B cell (primary cell): ENCODE results near the gene TGFBR2. TPM values are rescaled to one million over a fixed set of nuclear protein-coding genes. Genes with fewer than 3 reads are reported as not detected.

Source experiments
- ATAC-seq: fragments of 200-7000 bp; cut with Tn5 transposase; one replicate; pipeline ENCODE4 v1.10.0; 2021; ENCODE audit warnings: low read depth, mild to moderate bottlenecking, moderate number of reproducible peaks, moderate library complexity
- CTCF ChIA-PET: fragments of 350-600 bp; sonication (Branson Sonifier 250); formaldehyde crosslinking; loops from one replicate; lab custom pipeline; 2021; ENCODE audit warnings: antibody characterized with exemption, inconsistent platforms; lab: Charles Lee
- POLR2A ChIA-PET: fragments of 350-600 bp; sonication (Branson Sonifier 250); formaldehyde crosslinking; loops from one replicate; lab custom pipeline; 2021; ENCODE audit warnings: antibody characterized with exemption; lab: Charles Lee
- DNase-seq: peaks from one replicate; pipeline ENCODE4 v3.0.0; 2013
- H2AFZ ChIP-seq: 2 replicates; pipeline ENCODE4 v1.6.1; 2012; ENCODE audit warnings: mild to moderate bottlenecking, low read depth, low read length; ENCODE audit not compliant: insufficient read depth, poor library complexity, severe bottlenecking
- H3K27ac ChIP-seq, 2 donors: 1 replicate in 1 of 2; 2 replicates in 1 of 2; pipeline ENCODE4 v1.5.1; 2012 to 2013; ENCODE audit warnings: low read length in 2 of 2, mild to moderate bottlenecking in 2 of 2, moderate library complexity in 1 of 2
- H3K27me3 ChIP-seq, 4 experiments: fragments of 200-600 bp in 1 of 4; sonication (generic) in 1 of 4; replicated peaks in 1 of 4; 1 replicate in 2 of 4; 2 replicates in 2 of 4; pipeline versions ENCODE4 v1.6.1 to v1.7.0; 2013 to 2016; ENCODE audit warnings: low read length in 3 of 4, mild to moderate bottlenecking in 2 of 4, mixed read lengths in 1 of 4, moderate library complexity in 1 of 4; ENCODE audit not compliant: insufficient read depth in 4 of 4, control insufficient read depth in 3 of 4; ENCODE audit errors: control extremely low read depth in 1 of 4
- H3K36me3 ChIP-seq, 2 experiments: replicated peaks in 1 of 2; 1 replicate in 1 of 2; 2 replicates in 1 of 2; pipeline versions ENCODE4 v1.6.1 to v1.7.1; 2013; ENCODE audit warnings: low read length in 1 of 2; ENCODE audit not compliant: insufficient read depth in 2 of 2, control insufficient read depth in 1 of 2; ENCODE audit errors: control extremely low read depth in 1 of 2, extremely low read depth in 1 of 2
- H3K4me1 ChIP-seq, 2 donors: fragments of 200-600 bp in 1 of 2; sonication (generic) in 1 of 2; 1 replicate in 1 of 2; 2 replicates in 1 of 2; pipeline versions ENCODE4 v1.5.1 to v1.6.1; 2013 to 2017; ENCODE audit warnings: low read length in 2 of 2; ENCODE audit not compliant: control insufficient read depth in 2 of 2, insufficient read depth in 2 of 2
- H3K4me2 ChIP-seq: replicated peaks from 2 replicates; pipeline ENCODE3; 2012; ENCODE audit warnings: mild to moderate bottlenecking, low read depth, low read length; ENCODE audit not compliant: poor library complexity, severe bottlenecking
- H3K4me3 ChIP-seq, 5 experiments: fragments of 200-600 bp in 1 of 5; sonication (generic) in 1 of 5; 1 replicate in 3 of 5; 2 replicates in 2 of 5; pipeline versions ENCODE4 v1.5.1 to v1.7.0; 2011 to 2016; ENCODE audit warnings: low read length in 4 of 5, mild to moderate bottlenecking in 4 of 5, low read depth in 2 of 5, control low read depth in 1 of 5, moderate library complexity in 1 of 5; ENCODE audit not compliant: insufficient read depth in 1 of 5; ENCODE audit errors: control extremely low read depth in 1 of 5, extremely low read depth in 1 of 5
- H3K79me2 ChIP-seq: fragments of 200-600 bp; sonication (generic); one replicate; pipeline ENCODE4 v1.6.0; 2016; ENCODE audit warnings: low read length; ENCODE audit not compliant: control insufficient read depth, insufficient read depth
- H3K9ac ChIP-seq: fragments of 200-600 bp; sonication (generic); 2 replicates; pipeline ENCODE4 v1.6.1; 2017; ENCODE audit warnings: mild to moderate bottlenecking, low read length, moderate library complexity
- H3K9me3 ChIP-seq, 3 donors: one replicate each; pipeline versions ENCODE4 v1.6.1 to v1.7.1; 2013; ENCODE audit warnings: low read length in 2 of 3; ENCODE audit not compliant: control insufficient read depth in 2 of 3, insufficient read depth in 1 of 3; ENCODE audit errors: control extremely low read depth in 1 of 3
- H4K20me1 ChIP-seq: 2 replicates; pipeline ENCODE4 v1.6.0; 2012; ENCODE audit warnings: mild to moderate bottlenecking, low read length; ENCODE audit not compliant: insufficient read depth, control insufficient read depth, poor library complexity, severe bottlenecking
- H3K27ac Mint-ChIP-seq: one replicate; pipeline ENCODE4 v1.8.0; 2021; ENCODE audit warnings: mixed read lengths
- H3K27me3 Mint-ChIP-seq: one replicate; pipeline ENCODE4 v1.8.0; 2021; ENCODE audit warnings: mixed read lengths
- H3K4me1 Mint-ChIP-seq: one replicate; pipeline ENCODE4 v1.8.0; 2021; ENCODE audit warnings: mixed read lengths
- H3K4me3 Mint-ChIP-seq: one replicate; pipeline ENCODE4 v1.8.0; 2021; ENCODE audit warnings: mixed read lengths
- H3K9me3 Mint-ChIP-seq: one replicate; pipeline ENCODE4 v1.8.0; 2022; ENCODE audit warnings: mixed read lengths; ENCODE audit not compliant: insufficient read depth
- EZH2 ChIP-seq: IDR thresholded peaks from 2 replicates; pipeline ENCODE4 v1.6.1; 2012; ENCODE audit warnings: borderline replicate concordance, low read depth, mild to moderate bottlenecking, moderate library complexity, low read length; ENCODE audit not compliant: insufficient read depth, poor library complexity, severe bottlenecking
- WGBS: methylation state at CpG from one replicate; pipeline ENCODE4 v1.1.5; 2013; ENCODE audit warnings: missing lambda C conversion rate; ENCODE audit not compliant: insufficient coverage; 5-methylcytosine and 5-hydroxymethylcytosine counted together
- intact Hi-C: fragments of 100-400 bp; cut with micrococcal nuclease; formaldehyde crosslinking; loops from one replicate; pipeline ENCODE4 v1.10.0; 2022
- polyA plus RNA-seq: library from polyadenylated mRNA; depleted of rRNA; stranded (reverse); fragments of >200 nt; gene quantifications from 2 replicates; pipeline ENCODE4 v1.2.3, GENCODE V29; 2012
- total RNA-seq, 2 donors: library from RNA; stranded (reverse); fragments of 120-200 nt in 1 of 2; gene quantifications; 1 replicate in 1 of 2; 2 replicates in 1 of 2; pipeline versions ENCODE4 v1.2.3 to v1.2.4, GENCODE V29; 2013 to 2022
- TF ChIP-seq, protein P1 (sequence below): fragments of 200-600 bp; IDR thresholded peaks from one replicate; pipeline ENCODE4 v1.8.0; 2022; ENCODE audit warnings: antibody characterized with exemption, mild to moderate bottlenecking

TGFBR2 gene
- total and polyA plus RNA-seq, 2 donors (not counting 1 experiment from before 2014, with no cell fraction given): 68.7 to 189 TPM

DNA sequence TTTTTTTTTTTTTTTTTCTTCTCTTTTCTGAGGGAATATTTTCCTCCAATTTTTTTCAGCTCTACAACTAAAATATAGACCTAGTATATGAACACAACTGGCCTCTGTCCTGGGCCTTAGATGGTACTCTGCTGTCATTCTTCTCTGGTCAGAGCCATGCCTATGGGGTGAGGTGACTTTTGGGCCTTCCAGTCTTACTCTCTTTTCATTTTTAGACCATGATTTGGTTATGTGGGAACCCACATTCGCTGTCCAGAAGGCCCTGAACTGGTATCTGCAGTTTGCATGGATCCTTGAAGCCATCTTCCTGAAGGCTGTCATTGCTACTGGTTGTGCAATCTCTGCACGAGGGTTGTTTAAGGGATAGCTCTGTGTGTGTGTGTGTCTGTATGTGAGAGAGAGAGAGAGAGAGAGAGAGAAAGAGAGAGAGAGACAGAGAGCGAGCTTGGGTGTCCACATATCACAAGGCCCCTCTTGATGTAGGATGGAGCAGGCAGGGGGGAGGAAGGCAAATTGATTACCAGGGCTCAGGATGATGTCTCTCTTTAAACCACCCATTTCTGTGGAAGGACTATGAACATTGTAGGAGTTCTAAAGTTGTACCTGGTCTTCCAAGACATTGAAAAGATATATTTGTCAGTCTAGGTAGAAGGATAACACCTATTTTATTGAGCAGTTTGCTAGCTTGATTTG is 6.9 kb downstream of the TGFBR2 start:
- Histone ChIP-seq H3K27me3 (no peaks in the 10 kb centered on the region), H2AFZ (peak overlapping the region; percentile 18), H3K9ac (peak overlapping the region; percentile 36), H3K9me3 (no peaks in the 10 kb centered on the region), H3K36me3 (peaks cover 0 to 11% of the 10 kb centered on the region in 2 experiments), H3K4me3 (peak overlapping the region in 1 of 5 experiments; percentile 98), H3K27ac (peak overlapping the region; percentile 17 to 79), H3K79me2 (peaks cover 100% of the 10 kb centered on the region), H3K4me1 (peaks cover 84 to 95% of the 10 kb centered on the region in 2 donors), H4K20me1 (peaks cover 35% of the 10 kb centered on the region), H3K4me2 (peak overlapping the region; percentile 90)
- Mint-ChIP-seq H3K4me3 (peak overlapping the region; percentile 92), H3K4me1 (peaks cover 91% of the 10 kb centered on the region), H3K27me3 (no peaks in the 10 kb centered on the region), H3K9me3 (no peaks in the 10 kb centered on the region), H3K27ac (peak overlapping the region; percentile 33)
- DNase-seq (no peak), ATAC-seq (no peak)
- CTCF ChIA-PET: interaction anchor here (0.9 to 2.1 kb wide), 7 partner anchors 16 to 416 kb away, joined by 3 to 10 read pairs (median 5); no protein-coding TSS in a partner anchor
- no peak for TF ChIP-seq EZH2
- TF ChIP-seq, protein P1, sequence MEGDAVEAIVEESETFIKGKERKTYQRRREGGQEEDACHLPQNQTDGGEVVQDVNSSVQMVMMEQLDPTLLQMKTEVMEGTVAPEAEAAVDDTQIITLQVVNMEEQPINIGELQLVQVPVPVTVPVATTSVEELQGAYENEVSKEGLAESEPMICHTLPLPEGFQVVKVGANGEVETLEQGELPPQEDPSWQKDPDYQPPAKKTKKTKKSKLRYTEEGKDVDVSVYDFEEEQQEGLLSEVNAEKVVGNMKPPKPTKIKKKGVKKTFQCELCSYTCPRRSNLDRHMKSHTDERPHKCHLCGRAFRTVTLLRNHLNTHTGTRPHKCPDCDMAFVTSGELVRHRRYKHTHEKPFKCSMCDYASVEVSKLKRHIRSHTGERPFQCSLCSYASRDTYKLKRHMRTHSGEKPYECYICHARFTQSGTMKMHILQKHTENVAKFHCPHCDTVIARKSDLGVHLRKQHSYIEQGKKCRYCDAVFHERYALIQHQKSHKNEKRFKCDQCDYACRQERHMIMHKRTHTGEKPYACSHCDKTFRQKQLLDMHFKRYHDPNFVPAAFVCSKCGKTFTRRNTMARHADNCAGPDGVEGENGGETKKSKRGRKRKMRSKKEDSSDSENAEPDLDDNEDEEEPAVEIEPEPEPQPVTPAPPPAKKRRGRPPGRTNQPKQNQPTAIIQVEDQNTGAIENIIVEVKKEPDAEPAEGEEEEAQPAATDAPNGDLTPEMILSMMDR: no peak
- POLR2A ChIA-PET: interaction anchor here (0.6 to 0.8 kb wide), 3 partner anchors 18 to 264 kb away, joined by 3 to 7 read pairs (median 3); no protein-coding TSS in a partner anchor
- WGBS: 55% methylated on average over 3 of the region's 3 CpGs
- intact Hi-C loops: loop anchor here (1.0 kb wide), 1 partner anchor 8 kb away; no protein-coding TSS in a partner anchor

DNA sequence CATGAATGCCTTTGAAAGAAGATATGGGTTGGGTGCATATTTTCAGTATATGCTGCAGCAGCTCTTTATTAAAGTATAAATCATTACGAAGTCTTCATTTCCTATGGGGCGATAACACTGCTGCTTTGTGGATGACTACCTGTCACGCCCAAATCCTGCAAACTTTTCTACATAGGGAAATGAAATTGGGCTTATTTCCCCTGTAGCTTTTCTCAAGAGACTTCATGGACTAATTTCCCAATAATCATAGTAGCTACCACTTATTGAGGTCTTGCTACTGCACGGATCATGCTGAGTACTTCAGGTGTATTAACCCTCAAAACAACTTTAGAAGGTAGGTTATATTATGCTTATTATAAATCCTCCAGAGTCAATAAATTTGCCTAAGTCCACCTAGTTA is 8.0 kb downstream of the TGFBR2 start:
- Histone ChIP-seq H4K20me1 (peaks cover 42% of the 10 kb centered on the region), H3K4me1 (peaks cover 93 to 98% of the 10 kb centered on the region in 2 donors), H3K4me3 (peak overlapping the region in 1 of 5 experiments; percentile 27), H3K79me2 (peaks cover 100% of the 10 kb centered on the region), H3K36me3 (peaks cover under 1 to 11% of the 10 kb centered on the region in 2 experiments), H3K9me3 (no peaks in the 10 kb centered on the region), H2AFZ (no peak overlapping the region), H3K27ac (peak overlapping the region; percentile 14 to 79), H3K4me2 (peak overlapping the region; percentile 90), H3K9ac (peak overlapping the region; percentile 21), H3K27me3 (no peaks in the 10 kb centered on the region)
- intact Hi-C loops: no loop called here
- WGBS: no CpG with 5 or more reads among the region's 4 CpGs
- DNase-seq: no peak
- Mint-ChIP-seq H3K9me3 (no peaks in the 10 kb centered on the region), H3K4me3 (peak overlapping the region; percentile 51), H3K27me3 (no peaks in the 10 kb centered on the region), H3K4me1 (peaks cover 95% of the 10 kb centered on the region), H3K27ac (peak overlapping the region; percentile 66)
- POLR2A ChIA-PET: interaction anchor here (0.7 kb wide), 1 partner anchor 21 kb away, joined by 5 read pairs; no protein-coding TSS in a partner anchor
- ATAC-seq: no peak
- CTCF ChIA-PET: interaction anchor here (1.6 to 5.3 kb wide), 3 partner anchors 15 to 417 kb away, joined by 5 to 19 read pairs (median 10); no protein-coding TSS in a partner anchor
- TF ChIP-seq, protein P1: no peak
- no peak for TF ChIP-seq EZH2
